Measurements from ENCODE around the gene KRT85. TPM values are rescaled to one million over a fixed set of nuclear protein-coding genes. Genes with fewer than 3 reads are reported as not detected.

The KRT85 gene
- total RNA-seq, 1 donor from 2014 or later: not detected

GRCh38 chr12:52369211-52369610 is 1.9 kb upstream of the KRT85 start:
- ATAC-seq (ENCODE audit: low read depth) (no peak), DNase-seq (no peak)
- POLR2A ChIA-PET: interaction anchor here (0.6 kb wide), 1 partner anchor 345 kb away, joined by 5 read pairs; no protein-coding TSS in a partner anchor
- no peak overlapping the region for H3K27ac Mint-ChIP-seq
- no peak for TF ChIP-seq CTCF (IDR thresholded peaks at IDR 0.05)
- H3K4me3 Mint-ChIP-seq: no peak overlapping the region
- H3K4me1 Mint-ChIP-seq: no peaks in the 10 kb centered on the region
- CTCF ChIA-PET: interaction anchor here (1.2 kb wide), 1 partner anchor 501 kb away, joined by 3 read pairs; no protein-coding TSS in a partner anchor
- H3K9me3 Mint-ChIP-seq: peaks cover 4% of the 10 kb centered on the region
- H3K36me3 Mint-ChIP-seq (ENCODE audit: low read depth): no peaks in the 10 kb centered on the region
- intact Hi-C loops (cut with micrococcal nuclease): no loop called here
- H3K27me3 Mint-ChIP-seq: peaks cover 16% of the 10 kb centered on the region

GRCh38 chr12:52368508-52368907 is 1.2 kb upstream of the KRT85 start:
- no peak for TF ChIP-seq CTCF (IDR thresholded peaks at IDR 0.05)
- Mint-ChIP-seq H3K27me3 (peaks cover 16% of the 10 kb centered on the region), H3K4me1 (no peaks in the 10 kb centered on the region), H3K27ac (no peak overlapping the region), H3K9me3 (no peaks in the 10 kb centered on the region), H3K36me3 (ENCODE audit: low read depth) (no peaks in the 10 kb centered on the region), H3K4me3 (no peak overlapping the region)
- CTCF ChIA-PET: no interaction called here
- ATAC-seq (ENCODE audit: low read depth) (no peak), DNase-seq (no peak)
- intact Hi-C loops (cut with micrococcal nuclease): no loop called here
- POLR2A ChIA-PET: interaction anchor here (0.6 kb wide), 1 partner anchor 345 kb away, joined by 5 read pairs; no protein-coding TSS in a partner anchor

- CTCF ChIA-PET: no interaction called here
- peaks cover 16% of the 10 kb centered on the region for H3K27me3 Mint-ChIP-seq
Observed at GRCh38 chr12:52367876-52368275, 595 bp upstream of the KRT85 start.

GRCh38 chr12:52364901-52365489 is 2.3 kb downstream of the KRT85 start:
- intact Hi-C loops (cut with micrococcal nuclease): no loop called here
- peaks cover 3% of the 10 kb centered on the region for H3K27me3 Mint-ChIP-seq
- H3K4me3 Mint-ChIP-seq: no peak overlapping the region
- DNase-seq: no peak
- TF ChIP-seq CTCF (IDR thresholded peaks at IDR 0.05): no peak
- no peak overlapping the region for H3K27ac Mint-ChIP-seq
- H3K4me1 Mint-ChIP-seq: no peaks in the 10 kb centered on the region
- no peaks in the 10 kb centered on the region for H3K9me3 Mint-ChIP-seq
- no peaks in the 10 kb centered on the region for H3K36me3 Mint-ChIP-seq (ENCODE audit: low read depth)
- ChIA-PET POLR2A (no interaction called here), CTCF (no interaction called here)
- ATAC-seq (ENCODE audit: low read depth): no peak

More at GRCh38 chr12:52367876-52368275, 595 bp upstream of the KRT85 start:
- H3K27ac Mint-ChIP-seq: no peak overlapping the region
- ATAC-seq (ENCODE audit: low read depth) (no peak), DNase-seq (no peak)
- no peaks in the 10 kb centered on the region for H3K9me3 Mint-ChIP-seq
- POLR2A ChIA-PET: no interaction called here
- intact Hi-C loops (cut with micrococcal nuclease): no loop called here
- no peaks in the 10 kb centered on the region for H3K36me3 Mint-ChIP-seq (ENCODE audit: low read depth)
- H3K4me1 Mint-ChIP-seq: no peaks in the 10 kb centered on the region
- TF ChIP-seq CTCF (IDR thresholded peaks at IDR 0.05): no peak
- H3K4me3 Mint-ChIP-seq: no peak overlapping the region

GRCh38 chr12:52364061-52364460 is 3.2 kb downstream of the KRT85 start:
- no peak overlapping the region for H3K27ac Mint-ChIP-seq
- peaks cover 7% of the 10 kb centered on the region for H3K27me3 Mint-ChIP-seq
- ChIA-PET POLR2A (no interaction called here), CTCF (no interaction called here)
- intact Hi-C loops (cut with micrococcal nuclease): no loop called here
- no peaks in the 10 kb centered on the region for H3K9me3 Mint-ChIP-seq
- no peak overlapping the region for H3K4me3 Mint-ChIP-seq
- no peak for DNase-seq
- no peak for TF ChIP-seq CTCF (IDR thresholded peaks at IDR 0.05)
- ATAC-seq (ENCODE audit: low read depth): no peak
- peaks cover 8% of the 10 kb centered on the region for H3K4me1 Mint-ChIP-seq
- H3K36me3 Mint-ChIP-seq (ENCODE audit: low read depth): no peaks in the 10 kb centered on the region

Measured in activated B cell treated with CpG ODN at 0.5 μM for 24 hours (primary cell).